Stimulated activated CD4-positive, alpha-beta T cell treated with anti-CD3 and anti-CD28 coated beads, TNF-alpha, amount 100 ng/mL, for 4 hours (primary cell): ENCODE measurements around the gene CEPT1.
"Not testable (repeated sequence)": the region's sequence is repeated elsewhere in the genome, so short reads cannot be mapped to it uniquely, and the experiment has no call there.

Experiments used
- DNase-seq, 3 experiments: peaks; one replicate each; pipeline ENCODE4 v3.0.0-alpha.2; 2020; ENCODE audit warnings: low read depth in 3 of 3

Gene CEPT1

GRCh38 chr1:111209622-111210021 is 69.6 kb downstream of the CEPT1 start:
- DNase-seq: no peak

- DNase-seq: no peak
These were observed 71.9 kb downstream of the CEPT1 start for GRCh38 chr1:111211921-111212320.

DNA sequence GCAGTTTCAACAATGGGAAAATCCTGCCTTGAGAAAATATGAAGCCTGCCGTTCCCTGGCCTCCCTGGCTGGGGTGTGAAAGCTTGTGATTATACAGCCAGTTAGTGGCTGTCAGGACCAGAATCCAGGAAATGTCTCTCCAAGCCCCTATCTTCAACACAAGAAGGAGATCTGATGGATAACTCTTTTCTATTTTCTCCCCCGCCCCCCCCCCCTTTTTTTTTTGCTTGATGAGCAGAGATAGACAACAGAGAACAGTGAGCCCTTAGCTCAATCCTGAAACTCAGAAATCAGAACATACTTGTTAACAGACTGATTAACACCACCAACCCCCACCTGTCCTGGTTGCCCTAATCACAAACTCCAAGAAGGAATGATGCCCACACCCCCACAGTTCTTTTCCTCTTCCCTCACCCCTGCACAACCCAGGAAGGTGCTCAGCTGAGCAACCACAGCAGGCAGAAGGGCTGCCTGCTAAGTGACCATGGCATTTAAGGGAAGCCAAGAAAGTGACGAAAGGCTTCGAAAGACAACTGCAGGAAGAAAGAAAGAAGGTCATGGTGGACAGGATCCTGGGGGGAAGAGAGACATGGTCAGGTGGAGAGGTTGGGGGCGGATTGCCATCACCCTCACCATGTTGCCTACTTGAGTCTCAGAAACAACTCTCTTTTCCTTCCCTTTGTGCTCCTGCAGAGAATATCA is 72.8 kb downstream of the CEPT1 start:
- DNase-seq: no peak

DNA sequence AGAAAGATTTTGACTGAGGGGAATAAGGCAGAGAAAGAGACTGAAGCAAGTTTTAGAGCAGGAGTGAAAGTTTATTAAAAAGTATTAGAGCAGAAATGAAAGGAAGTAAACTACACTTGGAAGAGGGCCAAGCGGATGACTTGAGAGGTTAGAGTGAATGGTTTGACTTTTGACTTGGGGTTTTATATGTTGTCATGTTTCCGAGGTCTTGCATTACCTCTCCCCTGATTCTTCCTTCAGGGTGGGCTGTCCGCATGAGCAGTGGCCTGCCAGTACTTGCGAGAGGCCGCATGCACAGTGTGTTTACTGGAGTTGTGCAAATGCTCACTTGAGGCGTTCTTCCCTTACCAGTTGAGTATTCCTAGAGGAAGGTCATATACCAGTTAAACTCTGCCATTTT is 73.4 kb downstream of the CEPT1 start:
- no peak for DNase-seq

- DNase-seq: no peak
These were observed 74.2 kb downstream of the CEPT1 start for GRCh38 chr1:111214074-111214801.

- DNase-seq: peak in 1 of 3 experiments; percentile 38
These were observed 74.9 kb downstream of the CEPT1 start for GRCh38 chr1:111214884-111215283.

- not testable (repeated sequence) for DNase-seq
These were observed 75.3 kb downstream of the CEPT1 start for GRCh38 chr1:111215285-111215684.

- DNase-seq: no peak
These were observed 76.7 kb downstream of the CEPT1 start for GRCh38 chr1:111216751-111217150.

DNA sequence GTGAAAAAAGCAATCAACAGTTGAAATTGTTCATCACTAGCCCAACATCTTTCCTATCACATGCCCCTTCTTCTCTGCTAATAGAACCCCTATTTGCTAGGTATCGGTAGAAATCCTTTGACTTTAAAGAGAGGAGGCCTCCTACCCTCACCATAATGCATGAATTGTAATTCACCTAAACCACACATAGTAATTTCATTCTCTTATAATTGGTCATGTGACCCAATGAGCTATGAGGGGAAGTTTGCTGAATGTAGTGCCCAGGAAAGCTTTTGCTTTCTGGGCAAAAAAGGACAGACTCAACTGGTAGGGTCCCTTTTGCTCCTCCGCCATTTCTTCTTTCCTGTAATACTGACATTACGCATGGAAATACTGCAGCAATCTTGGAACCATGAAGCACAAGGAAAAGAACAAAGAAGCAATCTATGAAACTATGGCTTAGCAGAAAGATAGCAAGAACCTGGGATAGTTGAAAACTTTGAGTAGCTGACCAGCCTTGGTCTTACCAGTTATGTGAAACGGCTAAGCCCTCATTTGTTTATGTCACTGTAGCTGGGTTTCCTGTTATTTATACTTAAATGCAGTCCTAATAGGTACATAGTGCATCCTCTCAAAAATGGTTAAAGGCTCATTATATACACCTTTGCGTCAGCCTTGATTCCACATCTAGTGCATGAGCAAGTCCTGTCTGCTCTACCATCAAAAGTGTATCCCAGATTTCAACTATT is 77.3 kb downstream of the CEPT1 start:
- no peak for DNase-seq

DNA sequence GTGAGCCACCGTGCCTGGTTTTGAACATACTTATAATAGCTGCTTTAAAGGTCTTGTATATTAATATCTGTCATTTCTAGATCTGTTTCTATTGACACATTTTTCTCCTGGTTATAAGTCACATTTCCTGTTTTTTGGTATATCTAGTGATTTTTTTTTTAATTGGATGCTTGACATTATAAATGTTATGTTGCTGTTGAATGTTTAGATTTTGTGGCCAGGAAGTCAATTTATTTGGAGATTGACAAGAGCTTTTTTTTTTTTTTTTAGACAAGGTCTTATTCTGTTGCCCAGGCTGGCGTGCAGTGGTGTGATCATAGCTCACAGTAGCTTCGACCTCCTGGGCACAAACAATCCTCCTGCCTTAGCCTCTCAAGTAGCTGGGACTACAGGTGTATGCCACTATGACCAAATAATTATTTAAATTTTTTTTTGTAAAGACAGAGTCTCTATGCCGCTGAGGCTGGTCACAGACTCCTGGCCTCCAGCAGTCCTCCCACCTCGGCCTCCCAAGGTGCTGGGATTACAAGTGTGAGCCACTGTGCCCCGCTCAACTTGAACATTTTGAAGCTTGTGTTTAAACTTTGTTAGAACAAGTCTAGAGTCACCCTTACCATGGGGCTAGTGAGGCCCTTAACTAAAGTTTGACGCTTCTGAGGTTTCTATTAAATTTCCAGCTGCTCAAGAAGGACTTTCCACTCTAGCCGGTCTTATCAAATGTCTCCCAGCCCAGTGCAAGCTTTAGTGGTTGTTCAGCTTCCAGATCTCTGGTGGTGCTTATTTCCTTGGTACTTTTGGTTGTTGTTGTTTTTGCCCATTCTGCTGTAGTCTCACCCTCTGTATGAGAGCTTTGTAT is 78.9 kb downstream of the CEPT1 start:
- DNase-seq: no peak

DNA sequence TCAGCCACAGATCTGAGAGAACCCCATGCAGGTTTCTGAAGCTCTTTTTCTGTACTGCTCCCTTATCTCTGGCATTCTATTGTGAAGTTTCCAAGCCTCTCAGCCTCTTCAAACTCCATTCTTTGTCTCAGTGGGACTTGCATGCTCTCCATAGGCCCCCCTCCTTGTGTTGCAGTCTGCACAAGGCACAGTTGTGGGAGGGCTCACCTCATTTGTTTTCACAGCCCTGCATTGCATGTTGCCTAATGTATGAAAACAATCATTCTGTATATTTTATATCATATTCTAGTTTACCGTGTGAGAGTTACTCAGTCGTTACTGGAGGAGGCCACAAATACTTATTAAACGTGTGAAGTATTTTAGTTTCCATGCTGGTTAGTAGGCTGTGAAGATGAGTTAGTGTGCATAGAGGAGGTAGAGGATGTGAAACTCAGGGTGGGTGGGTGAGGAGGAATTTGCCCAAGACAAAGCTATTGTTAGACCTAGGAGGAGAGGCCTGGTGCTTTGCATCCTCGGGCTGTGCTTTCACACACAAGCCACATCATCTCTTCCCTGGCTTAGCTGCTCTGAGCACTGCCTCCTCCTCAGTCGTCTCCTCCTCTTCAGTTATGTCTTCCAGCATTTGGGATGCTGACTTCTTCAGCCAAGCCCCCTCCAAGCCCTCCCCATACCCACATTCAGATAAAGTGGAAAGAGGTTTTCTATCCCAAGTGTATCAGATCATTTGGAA is 79.7 kb downstream of the CEPT1 start:
- DNase-seq: no peak

DNA sequence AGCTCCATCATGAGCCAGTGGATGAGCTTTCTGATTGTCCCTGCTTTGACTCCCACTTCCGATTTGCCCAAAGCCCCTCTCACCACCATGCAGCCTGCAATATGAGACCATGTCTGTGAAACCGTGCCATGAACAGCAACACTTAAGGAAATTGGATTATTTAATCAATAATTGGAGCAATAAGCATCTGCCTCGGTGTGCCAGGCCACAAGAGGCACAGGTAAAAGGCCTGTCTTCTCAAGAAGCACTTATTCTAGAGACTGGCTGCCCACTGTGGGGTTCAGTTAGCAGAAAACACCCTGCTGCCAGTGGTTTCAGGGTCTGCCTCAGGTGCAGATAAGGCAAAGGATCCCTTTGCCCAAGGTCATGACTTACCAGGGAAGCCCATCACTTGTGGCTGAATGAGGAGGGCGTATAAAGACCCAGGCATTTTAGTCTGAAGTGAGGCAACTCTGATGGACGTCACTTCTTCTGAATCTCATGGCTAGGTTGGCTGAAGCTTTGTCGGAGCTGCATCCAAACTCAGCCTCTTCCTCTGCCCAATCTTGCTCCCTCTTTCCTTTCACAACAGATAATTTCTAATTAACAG is 80.4 kb downstream of the CEPT1 start:
- no peak for DNase-seq

DNA sequence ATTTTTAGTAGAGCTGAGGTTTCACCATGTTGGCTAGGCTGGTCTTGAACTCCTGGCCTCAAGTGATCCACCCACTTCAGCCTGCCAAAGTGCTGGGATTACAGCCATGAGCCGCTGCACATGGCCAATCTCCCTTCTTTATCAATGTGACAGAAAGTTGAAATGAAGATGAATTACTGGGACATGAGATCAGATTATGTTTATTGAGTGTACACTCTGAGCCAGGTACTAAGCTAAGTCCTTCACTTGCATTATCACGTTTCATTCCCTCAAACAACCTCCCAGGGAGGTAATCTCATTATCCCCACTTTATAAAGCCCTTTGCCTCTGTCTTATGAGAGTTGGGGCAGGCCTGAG is 81.2 kb downstream of the CEPT1 start:
- no peak for DNase-seq

DNA sequence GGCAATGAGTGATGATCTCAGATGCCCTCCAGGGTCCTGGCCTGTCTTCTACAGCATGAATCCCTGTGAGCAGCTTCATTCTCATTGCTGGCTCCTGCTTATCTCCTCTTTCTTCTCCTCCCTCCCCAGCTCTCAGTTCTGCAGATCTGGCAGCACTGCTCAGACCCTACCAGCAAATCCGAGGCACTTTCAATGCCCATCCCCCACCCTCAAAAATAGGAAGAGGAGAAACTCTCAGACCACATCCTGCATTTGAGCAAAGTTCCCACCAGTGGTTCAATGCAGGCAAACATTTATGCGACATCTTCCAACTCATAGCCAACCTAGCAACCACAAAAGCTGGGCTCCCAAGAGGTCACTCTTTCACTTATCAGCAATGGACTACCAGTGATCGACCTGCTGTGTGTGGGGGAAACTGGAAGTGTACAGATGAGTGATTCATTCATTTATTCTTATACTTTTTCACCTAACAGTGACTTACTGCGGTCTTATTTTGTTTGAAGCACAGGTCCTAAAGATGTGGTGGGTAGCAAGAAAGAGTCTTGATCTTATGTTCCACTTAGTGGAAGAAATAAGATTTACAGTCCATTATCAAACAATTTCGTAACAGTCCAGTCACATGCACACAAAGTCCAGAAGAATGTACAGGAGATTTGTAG is 81.7 kb downstream of the CEPT1 start:
- no peak for DNase-seq

DNA sequence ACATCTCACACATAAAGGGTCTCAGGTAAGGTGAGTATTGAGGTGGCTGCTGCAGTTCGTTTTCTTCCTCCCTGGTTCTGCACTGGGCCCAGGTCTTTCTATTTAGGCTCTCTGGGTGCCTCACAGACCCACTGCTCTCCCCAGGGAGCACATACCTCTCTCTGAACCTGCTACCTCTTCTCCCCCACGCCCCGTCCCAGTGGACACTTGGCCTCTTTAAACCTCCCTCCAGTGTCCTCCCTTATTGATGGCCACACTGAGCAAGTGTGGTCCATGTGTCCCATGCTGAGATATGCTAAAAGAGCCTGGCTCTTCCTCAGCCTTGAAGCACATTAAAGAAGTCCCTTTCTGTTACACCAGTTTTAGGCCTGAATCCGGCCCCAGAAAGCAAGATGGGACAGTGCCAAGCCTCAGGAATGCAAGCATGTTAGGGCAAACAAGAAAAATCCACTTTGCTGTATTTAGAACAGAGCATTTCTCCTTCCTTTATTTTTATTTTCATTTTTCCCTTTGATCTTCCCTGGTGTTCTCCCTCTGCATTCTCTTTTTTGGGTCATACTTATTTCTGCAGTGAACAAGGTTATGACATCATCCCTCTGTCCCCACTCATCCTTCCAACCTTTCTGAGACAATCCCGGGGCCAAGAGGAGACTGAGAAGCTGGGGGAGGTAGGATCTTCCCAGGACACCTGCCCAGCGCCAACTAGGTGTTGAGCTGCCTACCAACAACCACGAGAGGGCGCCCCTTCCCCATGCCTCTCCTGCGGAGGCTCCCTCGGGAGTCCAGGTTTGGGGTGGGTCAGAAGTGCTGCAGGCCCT is 82.5 kb downstream of the CEPT1 start:
- DNase-seq: peak in 2 of 3 experiments; percentile 55 to 56

DNA sequence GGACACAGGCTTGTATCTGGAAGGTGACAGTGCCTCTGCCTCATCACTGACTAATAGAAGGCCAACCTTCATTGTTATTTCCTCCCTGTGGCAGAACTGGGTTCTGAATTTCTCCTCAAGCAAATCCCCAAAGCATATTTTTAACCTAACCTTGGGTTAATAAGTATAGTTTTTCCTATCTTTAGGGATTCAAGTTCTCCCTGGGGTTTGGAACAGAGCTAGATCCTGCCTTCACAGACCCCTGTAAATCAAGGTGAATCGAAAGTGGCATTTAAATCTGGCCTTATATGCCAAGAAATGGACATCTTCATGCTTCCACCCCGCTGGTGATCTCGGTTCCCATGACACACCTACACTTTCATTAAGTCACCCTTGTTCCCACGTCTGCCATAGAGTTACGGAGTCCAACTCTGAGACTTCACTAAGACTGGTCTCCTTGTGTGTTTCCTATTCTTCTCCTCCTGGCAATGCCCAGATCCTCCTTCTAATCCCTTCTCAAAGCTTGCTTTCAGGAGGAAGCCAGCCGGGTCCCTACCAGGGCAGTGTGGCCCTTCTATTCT is 83.2 kb downstream of the CEPT1 start:
- no peak for DNase-seq

- no peak for DNase-seq
These were observed 85.1 kb downstream of the CEPT1 start for GRCh38 chr1:111225091-111225490.

DNA sequence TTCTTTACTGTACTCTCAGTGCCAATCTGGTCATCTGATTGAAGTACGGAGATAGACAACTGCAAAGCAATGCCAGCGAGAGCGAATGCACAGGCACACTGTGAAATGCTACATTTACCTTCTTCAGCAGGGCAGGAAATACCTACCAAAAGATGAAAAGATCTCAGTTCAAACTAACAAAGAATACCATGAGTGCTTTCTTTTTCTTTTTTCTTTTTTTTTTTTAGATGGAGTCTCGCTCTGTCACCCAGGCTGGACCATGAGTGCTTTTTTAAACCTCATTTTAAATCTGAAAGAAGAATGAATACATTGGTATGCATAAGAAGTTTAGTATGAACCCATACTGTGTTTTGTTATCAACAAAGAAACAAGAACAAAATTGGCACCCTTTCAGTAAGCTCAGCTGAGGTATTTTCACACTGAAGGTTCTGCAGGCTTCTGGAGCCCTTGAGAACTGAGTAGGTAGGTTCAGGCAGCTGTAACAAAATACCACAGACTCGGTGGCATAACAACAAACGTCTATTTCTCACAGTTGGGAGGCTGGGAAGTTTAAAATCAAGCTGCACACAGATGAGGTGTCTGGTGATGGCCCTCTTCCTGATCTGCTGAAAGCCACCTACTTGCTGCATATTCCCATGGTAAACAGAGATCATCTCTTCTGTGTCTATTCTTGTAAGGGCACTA is 85.8 kb downstream of the CEPT1 start:
- no peak for DNase-seq

GRCh38 chr1:111227434-111227833 is 87.4 kb downstream of the CEPT1 start, which contains the start of gene CHI3L2:
Gene CHI3L2 (plus strand): TSS chr1:111227713. CDS start chr1:111227730, 17 bp downstream.
- DNase-seq: no peak
